ENCODE results near the gene MCM9. TPM values are rescaled to one million over a fixed set of nuclear protein-coding genes. Genes with fewer than 3 reads are reported as not detected.
"Not testable (repeated sequence)": the region's sequence is repeated elsewhere in the genome, so short reads cannot be mapped to it uniquely, and the experiment has no call there.

MCM9 gene
- total RNA-seq, 4 donors from 2014 or later = 11.2 to 18.0 (median 17.4) TPM

DNA sequence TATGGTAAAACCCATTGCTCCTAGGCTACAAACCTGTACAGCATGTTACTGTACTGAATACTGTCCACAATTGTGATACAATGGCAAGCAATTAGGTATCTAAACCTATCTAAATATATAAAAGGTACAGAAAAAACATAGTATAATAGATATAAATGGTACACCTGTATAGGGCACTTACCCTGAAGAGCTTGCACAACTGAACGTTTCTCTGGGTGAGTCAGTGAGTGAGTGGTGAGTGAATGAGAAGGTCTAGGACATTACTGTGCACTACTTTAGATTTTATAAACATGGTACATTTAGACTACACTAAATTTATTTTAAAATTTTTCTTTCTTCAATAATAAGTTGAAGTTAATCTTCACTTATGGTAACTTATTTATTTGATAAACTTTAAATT, 163.7 kb downstream of the MCM9 start:
- Histone ChIP-seq H3K4me3 (no peak overlapping the region), H3K36me3 (no peaks in the 10 kb centered on the region), H3K27me3 (no peaks in the 10 kb centered on the region), H3K9me3 (no peaks in the 10 kb centered on the region), H3K4me1 (peaks cover 0 to 19% (median 9%) of the 10 kb centered on the region in 4 donors), H3K27ac (no peak overlapping the region)
- no peak for DNase-seq (ENCODE audit: low spot score in 2 of 2)
- TF ChIP-seq EP300 (IDR thresholded peaks at IDR 0.05) (no peak), POLR2A (IDR thresholded peaks at IDR 0.05) (no peak), CTCF (IDR thresholded peaks at IDR 0.05) (no peak)
- 63 to 81% methylated on average over 1 of the region's 1 CpG for WGBS, 2 donors

DNA sequence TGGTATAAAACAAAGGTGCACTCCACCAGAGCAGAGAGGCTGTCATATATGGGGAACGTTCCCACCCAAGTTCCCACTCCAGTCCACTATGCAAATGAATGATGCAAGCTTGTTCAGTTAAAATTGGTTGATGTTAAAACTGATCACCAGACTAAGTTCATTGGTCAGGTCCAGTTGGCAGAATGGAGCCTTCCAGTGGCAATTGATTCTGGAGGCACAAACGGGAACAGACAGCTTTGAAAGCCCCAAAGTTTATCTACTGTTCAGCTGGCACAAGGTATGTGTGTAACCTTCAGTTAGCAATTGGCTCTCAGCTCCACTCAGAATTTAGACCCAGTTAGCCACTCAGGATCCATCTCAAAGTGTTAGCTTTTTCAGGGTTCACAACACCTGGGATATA, 164.1 kb downstream of the MCM9 start:
- Histone ChIP-seq H3K4me1 (peaks cover 0 to 17% (median 9%) of the 10 kb centered on the region in 4 donors), H3K9me3 (no peaks in the 10 kb centered on the region), H3K27ac (no peak overlapping the region), H3K4me3 (no peak overlapping the region), H3K36me3 (no peaks in the 10 kb centered on the region), H3K27me3 (no peaks in the 10 kb centered on the region)
- no peak for DNase-seq (ENCODE audit: low spot score in 2 of 2)
- 81 to 88% methylated on average over 2 of the region's 2 CpGs for WGBS, 2 donors
- TF ChIP-seq EP300 (IDR thresholded peaks at IDR 0.05) (no peak), CTCF (IDR thresholded peaks at IDR 0.05) (no peak), POLR2A (IDR thresholded peaks at IDR 0.05) (no peak)

GRCh38 chr6:118770112-118770788, 164.7 kb downstream of the MCM9 start:
- H3K4me3 ChIP-seq = no peak overlapping the region
- DNase-seq (ENCODE audit: low spot score in 2 of 2) = no peak
- WGBS, 2 donors = 84% methylated on average over 2 of the region's 2 CpGs
- TF ChIP-seq POLR2A (IDR thresholded peaks at IDR 0.05) = no peak
- no peak for TF ChIP-seq CTCF (IDR thresholded peaks at IDR 0.05)
- no peak for TF ChIP-seq EP300 (IDR thresholded peaks at IDR 0.05)
- no peaks in the 10 kb centered on the region for H3K36me3 ChIP-seq
- H3K9me3 ChIP-seq = no peaks in the 10 kb centered on the region
- no peaks in the 10 kb centered on the region for H3K27me3 ChIP-seq
- no peak overlapping the region for H3K27ac ChIP-seq
- peaks cover 0 to 17% (median 9%) of the 10 kb centered on the region in 4 donors for H3K4me1 ChIP-seq

GRCh38 chr6:118768904-118769325, 166.0 kb downstream of the MCM9 start:
- no peak for TF ChIP-seq POLR2A (IDR thresholded peaks at IDR 0.05)
- TF ChIP-seq CTCF (IDR thresholded peaks at IDR 0.05) = no peak
- peak in 1 of 2 donors; percentile 65 for TF ChIP-seq EP300 (IDR thresholded peaks at IDR 0.05)
- DNase-seq (ENCODE audit: low spot score in 2 of 2) = peak in 1 of 2 donors; percentile 8
- WGBS, 2 donors = 74 to 86% methylated on average over 3 of the region's 3 CpGs
- no peak overlapping the region for H3K4me3 ChIP-seq
- H3K36me3 ChIP-seq = no peaks in the 10 kb centered on the region
- peak overlapping the region in 3 of 4 donors; percentile 43 to 71 (median 56) for H3K27ac ChIP-seq
- peaks cover 0 to 17% (median 9%) of the 10 kb centered on the region in 4 donors for H3K4me1 ChIP-seq
- H3K27me3 ChIP-seq = no peaks in the 10 kb centered on the region
- no peaks in the 10 kb centered on the region for H3K9me3 ChIP-seq

GRCh38 chr6:118768441-118768840, 166.5 kb downstream of the MCM9 start:
- Histone ChIP-seq H3K4me1 (peaks cover 0 to 17% (median 9%) of the 10 kb centered on the region in 4 donors), H3K9me3 (no peaks in the 10 kb centered on the region), H3K36me3 (no peaks in the 10 kb centered on the region), H3K4me3 (no peak overlapping the region), H3K27me3 (no peaks in the 10 kb centered on the region), H3K27ac (peak overlapping the region in 3 of 4 donors; percentile 43 to 71 (median 56))
- WGBS, 2 donors = 70 to 80% methylated on average over 3 of the region's 3 CpGs
- no peak for DNase-seq (ENCODE audit: low spot score in 2 of 2)
- no peak for TF ChIP-seq CTCF (IDR thresholded peaks at IDR 0.05)
- no peak for TF ChIP-seq POLR2A (IDR thresholded peaks at IDR 0.05)
- no peak for TF ChIP-seq EP300 (IDR thresholded peaks at IDR 0.05)

GRCh38 chr6:118765316-118765715, 169.6 kb downstream of the MCM9 start:
- 56 to 61% methylated on average over 2 of the region's 2 CpGs for WGBS, 2 donors
- H3K36me3 ChIP-seq; H3K27me3 ChIP-seq; H3K9me3 ChIP-seq; DNase-seq (ENCODE audit: low spot score in 2 of 2); H3K4me3 ChIP-seq: not testable (repeated sequence)
- H3K27ac ChIP-seq = peak overlapping the region in 1 of 4 donors; percentile 54
- H3K4me1 ChIP-seq = peaks cover 0 to 17% (median 9%) of the 10 kb centered on the region in 4 donors
